ENCODE measurements around the gene TPPP3.

DNA sequence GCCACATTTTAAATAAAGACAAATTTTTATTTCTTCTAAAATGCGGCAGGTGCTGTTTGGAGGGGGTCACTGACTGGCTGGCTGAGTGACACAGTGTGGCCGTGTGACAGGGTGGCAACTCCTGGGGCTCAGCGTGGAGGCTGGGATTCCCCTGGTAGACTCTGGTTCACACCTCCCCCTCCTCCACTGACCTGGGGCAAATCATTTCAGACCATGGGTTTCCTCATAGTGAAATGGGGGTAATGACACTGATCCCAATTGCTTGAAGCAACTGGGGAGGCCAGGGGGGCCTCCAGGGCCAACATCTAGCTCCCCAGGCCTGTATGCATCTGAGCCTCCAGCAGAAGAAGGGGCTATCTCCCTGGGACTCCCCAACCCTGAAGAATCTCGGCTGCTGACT is 44.2 kb upstream of the TPPP3 start:
- TF ChIP-seq, protein P1, sequence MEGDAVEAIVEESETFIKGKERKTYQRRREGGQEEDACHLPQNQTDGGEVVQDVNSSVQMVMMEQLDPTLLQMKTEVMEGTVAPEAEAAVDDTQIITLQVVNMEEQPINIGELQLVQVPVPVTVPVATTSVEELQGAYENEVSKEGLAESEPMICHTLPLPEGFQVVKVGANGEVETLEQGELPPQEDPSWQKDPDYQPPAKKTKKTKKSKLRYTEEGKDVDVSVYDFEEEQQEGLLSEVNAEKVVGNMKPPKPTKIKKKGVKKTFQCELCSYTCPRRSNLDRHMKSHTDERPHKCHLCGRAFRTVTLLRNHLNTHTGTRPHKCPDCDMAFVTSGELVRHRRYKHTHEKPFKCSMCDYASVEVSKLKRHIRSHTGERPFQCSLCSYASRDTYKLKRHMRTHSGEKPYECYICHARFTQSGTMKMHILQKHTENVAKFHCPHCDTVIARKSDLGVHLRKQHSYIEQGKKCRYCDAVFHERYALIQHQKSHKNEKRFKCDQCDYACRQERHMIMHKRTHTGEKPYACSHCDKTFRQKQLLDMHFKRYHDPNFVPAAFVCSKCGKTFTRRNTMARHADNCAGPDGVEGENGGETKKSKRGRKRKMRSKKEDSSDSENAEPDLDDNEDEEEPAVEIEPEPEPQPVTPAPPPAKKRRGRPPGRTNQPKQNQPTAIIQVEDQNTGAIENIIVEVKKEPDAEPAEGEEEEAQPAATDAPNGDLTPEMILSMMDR (IDR thresholded peaks at IDR 0.05 in 4 of 5, conservative IDR thresholded peaks at IDR 0.05 in 1 of 5): no peak
- no peak for TF ChIP-seq POLR2A (IDR thresholded peaks at IDR 0.05)

Measured in gastrocnemius medialis (tissue), 4 donors.